K562 (cell line): Measurements from ENCODE around the gene LRRIQ1.

ENCODE experiments used
- NCOA1 ChIP-seq: fragments of 450-650 bp; IDR thresholded peaks from 2 replicates; pipeline ENCODE4 v1.6.1; 2016; ENCODE audit warnings: low read depth
- NCOA4 ChIP-seq: fragments of 450-650 bp; IDR thresholded peaks from 2 replicates; pipeline ENCODE4 v1.6.1; 2018; ENCODE audit warnings: mild to moderate bottlenecking; ENCODE audit not compliant: partially characterized antibody
- POLR2AphosphoS5 ChIP-seq: IDR thresholded peaks from 2 replicates; pipeline ENCODE4 v1.6.1; 2011; ENCODE audit warnings: mild to moderate bottlenecking, low read depth, low read length, moderate library complexity; ENCODE audit not compliant: control insufficient read depth, insufficient read depth
- TAF15 ChIP-seq: fragments of 200-400 bp; formaldehyde crosslinking; IDR thresholded peaks from 2 replicates; pipeline ENCODE4 v1.6.1; 2017; ENCODE audit warnings: mild to moderate bottlenecking, low read depth, low read length, moderate library complexity
- TAF7 ChIP-seq: fragments of 450-650 bp; IDR thresholded peaks from 2 replicates; pipeline ENCODE4 v1.6.1; 2016; ENCODE audit warnings: missing genetic modification characterization, missing compliant biosample characterization
- ZNF282 ChIP-seq: sonication (generic); formaldehyde crosslinking; IDR thresholded peaks from 2 replicates; pipeline ENCODE4 v1.8.1; 2023; ENCODE audit warnings: missing genetic modification reagents
- TF ChIP-seq, protein P1 (sequence below): fragments of 450-650 bp; IDR thresholded peaks from one replicate; pipeline ENCODE4 v1.6.1; 2018; ENCODE audit warnings: mild to moderate bottlenecking, moderate library complexity; ENCODE audit not compliant: partially characterized antibody
- TF ChIP-seq, protein P2 (sequence below): sonication (generic); formaldehyde crosslinking; IDR thresholded peaks from 2 replicates; pipeline ENCODE4 v1.8.1; 2022; ENCODE audit warnings: missing genetic modification reagents
- TF ChIP-seq, protein P3 (sequence below): sonication (generic); formaldehyde crosslinking; IDR thresholded peaks from 2 replicates; pipeline ENCODE4 v1.8.0; 2022; ENCODE audit warnings: mild to moderate bottlenecking, missing genetic modification reagents, borderline replicate concordance
- TF ChIP-seq, protein P4 (sequence below), 2 experiments: fragments of 450-650 bp; formaldehyde crosslinking in 1 of 2; IDR thresholded peaks; 2 replicates each; pipeline versions ENCODE4 v1.4.0 to v1.6.1; 2014 to 2020; ENCODE audit warnings: mild to moderate bottlenecking in 2 of 2, borderline replicate concordance in 1 of 2, low read depth in 1 of 2

DNA sequence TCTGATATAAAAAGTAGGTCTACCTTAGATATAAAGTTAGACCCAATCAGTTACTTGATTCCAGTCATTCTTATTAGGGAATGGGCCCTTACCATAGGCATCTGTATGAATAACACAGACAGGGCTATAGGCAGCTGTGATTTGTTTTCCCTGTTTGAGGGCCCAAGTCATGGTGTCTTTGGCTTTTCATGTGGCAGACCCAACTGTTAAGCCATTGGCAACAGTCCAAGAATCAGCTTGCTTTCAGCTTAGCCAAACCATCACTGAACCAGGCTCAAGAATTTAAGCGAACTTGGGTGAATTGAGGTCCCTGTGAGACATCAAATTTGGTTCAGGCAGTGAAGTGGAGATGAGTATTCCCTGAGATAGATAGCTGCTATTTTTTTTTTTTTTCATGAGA is 111.2 kb downstream of the LRRIQ1 start:
- TF ChIP-seq, protein P1, sequence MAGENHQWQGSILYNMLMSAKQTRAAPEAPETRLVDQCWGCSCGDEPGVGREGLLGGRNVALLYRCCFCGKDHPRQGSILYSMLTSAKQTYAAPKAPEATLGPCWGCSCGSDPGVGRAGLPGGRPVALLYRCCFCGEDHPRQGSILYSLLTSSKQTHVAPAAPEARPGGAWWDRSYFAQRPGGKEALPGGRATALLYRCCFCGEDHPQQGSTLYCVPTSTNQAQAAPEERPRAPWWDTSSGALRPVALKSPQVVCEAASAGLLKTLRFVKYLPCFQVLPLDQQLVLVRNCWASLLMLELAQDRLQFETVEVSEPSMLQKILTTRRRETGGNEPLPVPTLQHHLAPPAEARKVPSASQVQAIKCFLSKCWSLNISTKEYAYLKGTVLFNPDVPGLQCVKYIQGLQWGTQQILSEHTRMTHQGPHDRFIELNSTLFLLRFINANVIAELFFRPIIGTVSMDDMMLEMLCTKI, result no peak
- TF ChIP-seq, protein P2, sequence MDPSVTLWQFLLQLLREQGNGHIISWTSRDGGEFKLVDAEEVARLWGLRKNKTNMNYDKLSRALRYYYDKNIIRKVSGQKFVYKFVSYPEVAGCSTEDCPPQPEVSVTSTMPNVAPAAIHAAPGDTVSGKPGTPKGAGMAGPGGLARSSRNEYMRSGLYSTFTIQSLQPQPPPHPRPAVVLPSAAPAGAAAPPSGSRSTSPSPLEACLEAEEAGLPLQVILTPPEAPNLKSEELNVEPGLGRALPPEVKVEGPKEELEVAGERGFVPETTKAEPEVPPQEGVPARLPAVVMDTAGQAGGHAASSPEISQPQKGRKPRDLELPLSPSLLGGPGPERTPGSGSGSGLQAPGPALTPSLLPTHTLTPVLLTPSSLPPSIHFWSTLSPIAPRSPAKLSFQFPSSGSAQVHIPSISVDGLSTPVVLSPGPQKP, result no peak
- TF ChIP-seq NCOA1 (no peak), TAF15 (no peak), POLR2AphosphoS5 (no peak), TAF7 (tag) (no peak), ZNF282 (no peak), NCOA4 (no peak)
- TF ChIP-seq, protein P3, sequence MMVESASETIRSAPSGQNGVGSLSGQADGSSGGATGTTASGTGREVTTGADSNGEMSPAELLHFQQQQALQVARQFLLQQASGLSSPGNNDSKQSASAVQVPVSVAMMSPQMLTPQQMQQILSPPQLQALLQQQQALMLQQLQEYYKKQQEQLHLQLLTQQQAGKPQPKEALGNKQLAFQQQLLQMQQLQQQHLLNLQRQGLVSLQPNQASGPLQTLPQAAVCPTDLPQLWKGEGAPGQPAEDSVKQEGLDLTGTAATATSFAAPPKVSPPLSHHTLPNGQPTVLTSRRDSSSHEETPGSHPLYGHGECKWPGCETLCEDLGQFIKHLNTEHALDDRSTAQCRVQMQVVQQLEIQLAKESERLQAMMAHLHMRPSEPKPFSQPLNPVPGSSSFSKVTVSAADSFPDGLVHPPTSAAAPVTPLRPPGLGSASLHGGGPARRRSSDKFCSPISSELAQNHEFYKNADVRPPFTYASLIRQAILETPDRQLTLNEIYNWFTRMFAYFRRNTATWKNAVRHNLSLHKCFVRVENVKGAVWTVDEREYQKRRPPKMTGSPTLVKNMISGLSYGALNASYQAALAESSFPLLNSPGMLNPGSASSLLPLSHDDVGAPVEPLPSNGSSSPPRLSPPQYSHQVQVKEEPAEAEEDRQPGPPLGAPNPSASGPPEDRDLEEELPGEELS (CRISPR knock-in tag), result no peak
- TF ChIP-seq, protein P4, sequence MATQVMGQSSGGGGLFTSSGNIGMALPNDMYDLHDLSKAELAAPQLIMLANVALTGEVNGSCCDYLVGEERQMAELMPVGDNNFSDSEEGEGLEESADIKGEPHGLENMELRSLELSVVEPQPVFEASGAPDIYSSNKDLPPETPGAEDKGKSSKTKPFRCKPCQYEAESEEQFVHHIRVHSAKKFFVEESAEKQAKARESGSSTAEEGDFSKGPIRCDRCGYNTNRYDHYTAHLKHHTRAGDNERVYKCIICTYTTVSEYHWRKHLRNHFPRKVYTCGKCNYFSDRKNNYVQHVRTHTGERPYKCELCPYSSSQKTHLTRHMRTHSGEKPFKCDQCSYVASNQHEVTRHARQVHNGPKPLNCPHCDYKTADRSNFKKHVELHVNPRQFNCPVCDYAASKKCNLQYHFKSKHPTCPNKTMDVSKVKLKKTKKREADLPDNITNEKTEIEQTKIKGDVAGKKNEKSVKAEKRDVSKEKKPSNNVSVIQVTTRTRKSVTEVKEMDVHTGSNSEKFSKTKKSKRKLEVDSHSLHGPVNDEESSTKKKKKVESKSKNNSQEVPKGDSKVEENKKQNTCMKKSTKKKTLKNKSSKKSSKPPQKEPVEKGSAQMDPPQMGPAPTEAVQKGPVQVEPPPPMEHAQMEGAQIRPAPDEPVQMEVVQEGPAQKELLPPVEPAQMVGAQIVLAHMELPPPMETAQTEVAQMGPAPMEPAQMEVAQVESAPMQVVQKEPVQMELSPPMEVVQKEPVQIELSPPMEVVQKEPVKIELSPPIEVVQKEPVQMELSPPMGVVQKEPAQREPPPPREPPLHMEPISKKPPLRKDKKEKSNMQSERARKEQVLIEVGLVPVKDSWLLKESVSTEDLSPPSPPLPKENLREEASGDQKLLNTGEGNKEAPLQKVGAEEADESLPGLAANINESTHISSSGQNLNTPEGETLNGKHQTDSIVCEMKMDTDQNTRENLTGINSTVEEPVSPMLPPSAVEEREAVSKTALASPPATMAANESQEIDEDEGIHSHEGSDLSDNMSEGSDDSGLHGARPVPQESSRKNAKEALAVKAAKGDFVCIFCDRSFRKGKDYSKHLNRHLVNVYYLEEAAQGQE (IDR thresholded peaks at IDR 0.05; ENCODE audit: borderline replicate concordance), result no peak
- TF ChIP-seq, protein P4 (CRISPR knock-in tag; IDR thresholded peaks at IDR 0.05; ENCODE audit: low read depth), result no peak
